K562 (cell line): ENCODE data around the gene H2BK1. TPM values are rescaled to one million over a fixed set of nuclear protein-coding genes. Genes with fewer than 3 reads are reported as not detected.

ENCODE experiments used
- CHD7 ChIP-seq: fragments of 200-600 bp; sonication (generic); IDR thresholded peaks from one replicate; pipeline ENCODE4 v1.6.1; 2012; ENCODE audit warnings: mild to moderate bottlenecking, low read depth, low read length, inconsistent platforms
- PCBP2 ChIP-seq: fragments of 200-400 bp; formaldehyde crosslinking; IDR thresholded peaks from 2 replicates; pipeline ENCODE4 v1.6.1; 2018; ENCODE audit warnings: low read length, low read depth, mild to moderate bottlenecking, moderate library complexity; ENCODE audit not compliant: poor library complexity, severe bottlenecking
- SRF ChIP-seq, 2 experiments: fragments of 250-450, 450-650 bp in 1 of 2; sonication (Bioruptor Pico) in 1 of 2; sonication (generic) in 1 of 2; formaldehyde crosslinking; IDR thresholded peaks; 2 replicates each; pipeline versions ENCODE4 v1.5.0 to v1.5.1; 2020 to 2022; ENCODE audit warnings: mild to moderate bottlenecking in 1 of 2, missing genetic modification reagents in 1 of 2
- polyA plus RNA-seq, 8 experiments: library from polyadenylated mRNA; depleted of rRNA in 4 of 8; stranded (reverse) in 5 of 8; unstranded in 3 of 8; fragments of >200 nt; fragmentation: Nextera tagmentation in 2 of 8; fragmentation: Illumina TruSeq in 1 of 8; extraction: Ambion mirVana in 2 of 8; extraction: Trizol in 1 of 8; gene quantifications; 2 replicates each; pipeline versions ENCODE4 v1.2.1 to v1.2.3, GENCODE V29; 2011 to 2014; ENCODE audit warnings: inconsistent platforms in 1 of 8, missing spikeins in 1 of 8
- total RNA-seq, 7 experiments: library from RNA; depleted of rRNA in 6 of 7; stranded (reverse); fragments of >200 nt in 6 of 7; fragmentation: Illumina TruSeq in 2 of 7; extraction: Trizol in 2 of 7; gene quantifications; 2 replicates each; pipeline versions ENCODE4 v1.2.1 to v1.2.3, GENCODE V29; 2011 to 2021; ENCODE audit warnings: low replicate concordance in 1 of 7
- TF ChIP-seq, protein P1 (sequence below): fragments of 250-450 bp; sonication (Bioruptor Pico); IDR thresholded peaks from 2 replicates; pipeline ENCODE4 v1.6.1; 2021; ENCODE audit warnings: mild to moderate bottlenecking
- TF ChIP-seq, protein P2 (sequence below): fragments of 250-450 bp; sonication (Bioruptor Pico); IDR thresholded peaks from 2 replicates; pipeline ENCODE4 v1.8.0; 2021; ENCODE audit warnings: moderate library complexity, mild to moderate bottlenecking, inconsistent platforms

H2BK1 gene
- total and polyA plus RNA-seq, 9 of the 15 experiments (the other 6 are each of a cell fraction or from before 2014, with no cell fraction given): not detected

DNA sequence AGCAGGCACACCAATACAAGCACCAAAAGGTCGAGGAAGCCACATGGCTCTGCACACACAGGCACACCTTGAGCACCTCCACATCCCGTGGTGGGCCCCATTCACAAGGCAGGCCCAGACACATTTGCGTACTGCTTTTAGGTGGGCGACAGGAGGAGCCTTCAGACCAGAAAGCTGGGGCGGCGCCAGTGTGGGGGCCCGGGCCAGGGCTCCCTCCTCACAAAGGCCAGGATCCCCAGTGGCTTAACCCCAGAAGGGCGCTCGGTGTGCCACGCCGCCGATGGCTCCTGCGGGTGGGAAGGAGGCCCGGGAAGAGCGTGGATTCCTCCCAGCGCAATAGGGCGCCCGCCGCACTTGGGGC, 41.0 kb upstream of the H2BK1 start (continued):
- TF ChIP-seq, protein P1, sequence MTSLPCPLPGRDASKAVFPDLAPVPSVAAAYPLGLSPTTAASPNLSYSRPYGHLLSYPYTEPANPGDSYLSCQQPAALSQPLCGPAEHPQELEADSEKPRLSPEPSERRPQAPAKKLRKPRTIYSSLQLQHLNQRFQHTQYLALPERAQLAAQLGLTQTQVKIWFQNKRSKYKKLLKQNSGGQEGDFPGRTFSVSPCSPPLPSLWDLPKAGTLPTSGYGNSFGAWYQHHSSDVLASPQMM (CRISPR knock-in tag): no peak
- no peak for TF ChIP-seq CHD7
- TF ChIP-seq SRF (CRISPR knock-in tag; IDR thresholded peaks at IDR 0.05): no peak
- TF ChIP-seq PCBP2: no peak
- TF ChIP-seq, protein P2, sequence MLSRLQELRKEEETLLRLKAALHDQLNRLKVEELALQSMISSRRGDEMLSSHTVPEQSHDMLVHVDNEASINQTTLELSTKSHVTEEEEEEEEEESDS (CRISPR knock-in tag): no peak
